Stimulated activated CD8-positive, alpha-beta memory T cell treated with anti-CD3 and anti-CD28 coated beads, Interleukin-12 subunit alpha, Interleukin-12 subunit beta, amount 100 ng/mL, for 4 hours (primary cell): ENCODE results near the gene GCM1.

Experiments used
- DNase-seq: peaks from one replicate; pipeline ENCODE4 v3.0.0-alpha.2; 2020; ENCODE audit warnings: low read depth

GCM1 gene

DNA sequence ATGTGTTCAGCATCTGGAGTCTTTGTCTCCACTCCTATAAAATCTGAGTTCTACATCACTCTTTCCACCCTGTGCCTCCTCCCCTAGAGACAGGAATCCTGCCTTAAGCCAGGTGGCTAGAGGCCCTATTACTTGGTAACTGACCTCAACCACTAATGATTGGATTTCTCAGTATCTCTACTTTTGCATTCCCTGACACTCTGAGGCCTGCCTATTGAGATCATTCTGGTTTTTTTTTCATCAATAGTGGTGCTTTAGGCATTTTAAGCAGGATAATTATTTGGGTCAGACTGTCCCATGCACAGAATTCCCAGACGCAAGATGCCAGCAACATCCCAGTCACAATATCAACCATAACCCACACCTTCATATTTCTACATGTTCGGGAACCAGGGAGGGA, 3.9 kb upstream of the GCM1 start:
- DNase-seq: no peak

DNA sequence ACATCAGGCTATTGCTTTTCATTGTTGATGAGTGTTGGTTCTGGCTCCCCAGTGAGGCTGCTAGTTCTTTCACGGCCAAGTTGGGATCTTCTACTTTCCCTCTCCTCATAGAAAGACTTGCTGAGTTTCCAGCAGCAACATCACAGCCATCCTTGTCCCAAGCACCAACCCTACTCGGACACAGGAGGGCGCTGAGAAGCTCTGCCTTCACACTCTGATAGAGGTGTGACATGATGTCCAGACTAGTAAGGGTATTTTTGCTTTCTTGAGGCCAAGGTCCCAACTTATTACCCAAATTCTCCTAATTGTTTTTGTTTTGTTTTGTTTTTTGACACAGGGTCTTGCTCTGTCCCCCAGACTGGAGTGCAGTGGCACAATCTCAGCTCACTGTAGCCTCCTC, 3.0 kb upstream of the GCM1 start:
- no peak for DNase-seq

DNA sequence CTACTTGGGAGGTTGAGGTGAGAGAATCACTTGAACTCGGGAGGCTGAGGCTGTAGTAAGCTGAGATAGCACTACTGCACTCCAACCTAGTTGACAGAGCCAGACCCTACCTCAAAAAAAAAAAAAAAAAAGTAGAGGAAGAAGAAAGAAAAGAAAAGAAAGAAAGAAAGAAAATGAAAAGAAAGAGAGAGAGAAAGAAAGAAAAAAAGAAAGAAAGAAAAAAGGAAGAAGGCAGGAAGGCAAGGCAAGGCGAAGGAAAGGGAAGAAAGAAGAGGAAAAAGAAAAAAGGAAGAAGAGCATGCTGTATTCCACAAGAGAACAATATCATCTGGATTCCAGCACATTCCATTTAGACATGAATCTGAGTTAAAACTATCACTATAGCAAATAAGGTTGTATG, 3.8 kb downstream of the GCM1 start:
- no peak for DNase-seq

DNA sequence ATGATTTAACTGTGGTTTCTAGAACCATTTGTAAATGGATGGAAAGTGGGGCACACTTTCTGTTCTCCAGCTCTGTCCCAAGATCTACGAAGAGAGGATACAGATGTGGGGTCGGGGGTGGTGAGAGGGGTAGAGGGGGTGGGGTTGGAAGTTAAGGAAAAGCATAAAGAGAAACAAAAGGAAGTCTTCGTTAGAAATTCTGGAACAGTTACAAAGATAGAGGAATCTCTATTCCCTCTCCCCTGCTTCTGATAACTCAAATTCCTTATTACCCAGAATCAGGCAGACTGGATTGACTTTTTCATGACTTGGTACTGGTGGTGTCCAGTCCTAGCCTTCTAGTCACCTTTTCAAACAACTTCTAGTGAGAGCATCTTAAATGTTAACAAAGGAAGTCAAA, 4.9 kb downstream of the GCM1 start:
- DNase-seq: no peak

DNA sequence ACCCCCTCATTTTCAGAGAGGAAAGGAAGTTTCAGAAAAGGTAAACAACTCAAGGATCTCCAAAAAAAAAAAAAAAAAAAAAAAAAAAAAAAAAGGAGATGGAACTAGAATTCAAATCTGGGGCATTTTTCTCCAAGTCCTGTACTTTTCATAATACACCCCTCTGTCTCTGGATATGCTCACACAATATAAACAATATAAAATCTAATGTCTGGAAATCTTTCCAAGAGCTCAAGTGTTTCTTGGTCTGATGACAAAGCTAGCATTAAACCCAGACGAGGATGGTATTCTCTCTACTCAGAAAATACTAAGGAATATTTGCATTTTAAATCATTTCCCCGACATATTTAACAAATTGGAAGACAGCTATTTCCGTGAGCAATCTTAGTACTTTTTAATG, 5.8 kb downstream of the GCM1 start:
- no peak for DNase-seq

DNA sequence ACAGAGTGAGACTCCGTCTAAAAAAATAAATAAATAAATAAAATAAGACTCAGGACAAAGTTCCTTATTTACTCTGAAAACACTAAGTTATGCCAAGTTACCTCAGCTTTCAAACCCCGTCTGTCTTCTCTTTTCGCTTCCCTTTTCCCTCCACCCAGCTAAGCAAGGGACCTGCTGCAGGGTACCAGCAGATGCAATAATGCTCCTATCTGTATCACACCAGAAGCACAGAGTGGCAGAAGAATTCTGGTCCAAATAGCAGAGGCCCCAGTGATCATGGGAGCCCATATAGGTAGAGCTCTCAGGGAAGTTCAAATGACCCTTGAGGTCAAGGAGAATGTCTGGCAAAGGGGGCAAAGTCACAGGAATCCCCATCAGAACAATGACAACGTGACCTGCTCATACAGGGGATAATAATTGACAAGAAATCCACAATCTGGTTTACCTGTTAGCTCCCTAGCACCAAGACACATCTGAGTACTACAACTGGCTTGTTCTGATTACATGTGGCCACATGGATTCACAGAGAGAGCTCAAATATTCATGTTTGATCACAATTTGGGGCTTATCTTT, 8.7 kb downstream of the GCM1 start:
- no peak for DNase-seq

DNA sequence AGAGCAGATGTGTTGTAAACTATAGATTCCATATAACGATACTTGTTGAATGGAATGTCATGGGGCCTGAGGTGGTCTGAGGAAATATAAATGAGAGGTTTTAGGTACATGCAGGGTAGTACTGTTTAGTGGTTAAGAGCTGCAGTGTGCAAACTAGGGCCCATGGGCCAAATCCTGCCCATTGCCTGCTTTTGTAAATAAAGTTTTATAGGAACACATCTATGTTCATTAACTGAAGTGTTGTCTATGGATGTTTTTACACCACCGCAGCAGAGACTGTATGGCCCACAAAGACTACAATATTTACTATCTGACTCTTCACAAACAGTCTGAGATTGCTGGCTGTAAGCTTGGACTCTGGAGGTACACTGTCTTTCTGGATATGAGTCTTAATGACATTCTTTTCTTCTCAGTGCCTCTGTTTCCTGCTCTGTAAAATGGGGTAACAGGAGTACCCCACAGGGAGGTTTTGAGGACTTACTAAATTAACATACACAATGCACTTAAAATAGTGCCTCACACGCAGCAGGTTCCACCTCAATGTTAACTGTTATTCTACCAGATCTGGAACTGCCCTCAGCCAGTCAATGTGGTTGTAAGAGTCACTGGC, 12.5 kb downstream of the GCM1 start:
- no peak for DNase-seq

DNA sequence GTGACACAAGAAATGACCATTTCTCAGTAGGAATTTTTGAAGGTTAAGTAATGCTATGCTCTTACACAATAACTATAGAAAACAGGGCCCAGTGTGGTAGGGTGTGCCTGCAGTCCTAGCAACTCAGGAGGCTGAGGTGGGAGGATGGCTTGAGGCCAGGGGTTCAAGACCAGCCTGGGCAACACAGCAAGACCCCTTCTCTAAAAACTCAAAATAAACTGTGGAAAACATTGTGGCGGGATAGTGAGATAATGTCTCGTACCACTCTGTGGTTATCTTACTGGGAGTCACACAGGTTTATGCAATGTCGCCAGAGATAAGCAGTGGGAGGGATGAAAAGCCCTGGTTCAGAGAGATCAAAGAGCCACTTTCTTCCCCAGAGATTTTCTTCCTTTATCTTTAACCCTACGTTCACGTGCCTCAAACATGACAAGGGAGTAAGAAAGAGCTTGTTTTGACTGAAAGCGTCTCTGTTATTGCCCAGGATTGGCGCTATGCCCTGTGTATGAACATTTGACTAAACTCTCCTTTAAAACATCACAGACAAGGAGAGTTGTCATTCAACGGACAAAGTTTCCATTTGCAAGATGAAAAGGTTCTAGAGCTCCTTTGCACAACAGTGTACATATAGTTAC, 13.9 kb downstream of the GCM1 start:
- DNase-seq: no peak

DNA sequence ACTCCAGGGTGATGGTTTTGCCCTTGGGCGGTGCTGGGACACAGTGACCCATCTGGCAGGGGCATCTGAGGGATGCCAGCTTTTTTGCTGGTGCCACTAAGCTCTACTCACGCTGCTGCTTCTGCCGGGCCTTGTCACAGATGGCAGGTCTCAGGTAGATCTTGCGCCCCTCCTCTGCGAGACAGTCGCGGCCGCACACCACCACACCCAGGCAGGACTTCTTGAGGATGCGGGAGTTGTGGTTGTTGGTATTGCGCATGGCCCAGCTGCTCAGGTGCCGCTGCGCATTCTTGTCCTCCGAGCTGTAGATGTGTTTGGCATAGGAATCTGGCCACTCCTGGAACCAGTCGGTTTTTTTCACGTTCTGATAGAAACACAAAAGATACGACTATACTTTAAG, 14.7 kb downstream of the GCM1 start:
- DNase-seq: no peak

DNA sequence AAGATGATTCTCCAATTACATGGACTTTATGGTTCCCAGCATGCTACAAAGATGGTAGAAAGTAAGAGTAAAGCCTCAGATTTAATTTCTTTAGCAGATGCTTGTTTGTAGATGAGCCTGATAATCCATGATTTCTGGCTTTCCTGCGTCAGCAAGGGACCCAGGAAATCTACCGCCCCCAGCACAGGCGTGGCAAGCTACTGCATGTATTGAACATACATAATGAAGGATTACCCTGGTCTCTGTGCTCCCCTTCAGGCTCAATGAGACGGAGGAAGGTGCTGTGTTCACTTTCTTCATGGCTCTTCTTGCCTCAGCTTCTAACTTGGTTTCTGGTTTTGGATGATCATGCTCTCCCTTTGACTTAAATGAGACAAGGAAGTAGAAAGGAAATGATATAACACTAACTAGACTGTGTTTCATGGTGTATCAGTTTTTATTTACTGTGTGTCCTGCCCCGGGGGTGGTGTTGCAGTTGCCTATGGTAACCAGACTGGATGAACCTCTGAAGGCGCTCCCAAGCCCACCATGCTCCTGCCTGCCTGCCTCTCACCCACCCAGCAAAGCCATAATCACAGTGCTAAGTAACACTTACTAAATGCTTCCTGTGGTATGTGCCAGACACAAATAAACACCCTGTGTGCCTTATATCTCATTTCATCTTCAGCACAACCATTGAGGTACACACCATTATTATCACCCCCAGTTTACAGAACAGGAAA, 17.9 kb downstream of the GCM1 start:
- no peak for DNase-seq

DNA sequence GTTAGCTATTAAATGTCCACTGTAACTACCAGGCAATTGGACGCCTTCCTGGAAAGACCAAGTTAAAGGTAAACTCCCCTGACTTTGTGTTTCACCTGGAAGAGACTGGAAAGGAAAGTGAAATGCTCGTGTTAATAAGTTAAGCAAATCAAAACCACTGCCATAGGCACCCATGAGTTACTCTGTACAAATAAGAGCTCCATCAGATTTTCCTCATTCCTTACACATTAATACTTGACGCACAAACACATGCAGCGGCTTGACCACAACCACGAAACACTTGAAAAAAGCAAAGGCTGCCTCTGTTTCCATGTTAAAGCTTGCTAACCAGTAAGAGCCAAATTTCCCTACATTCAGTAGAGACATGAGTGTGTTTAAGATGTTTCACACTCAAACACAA, 19.8 kb downstream of the GCM1 start:
- no peak for DNase-seq

DNA sequence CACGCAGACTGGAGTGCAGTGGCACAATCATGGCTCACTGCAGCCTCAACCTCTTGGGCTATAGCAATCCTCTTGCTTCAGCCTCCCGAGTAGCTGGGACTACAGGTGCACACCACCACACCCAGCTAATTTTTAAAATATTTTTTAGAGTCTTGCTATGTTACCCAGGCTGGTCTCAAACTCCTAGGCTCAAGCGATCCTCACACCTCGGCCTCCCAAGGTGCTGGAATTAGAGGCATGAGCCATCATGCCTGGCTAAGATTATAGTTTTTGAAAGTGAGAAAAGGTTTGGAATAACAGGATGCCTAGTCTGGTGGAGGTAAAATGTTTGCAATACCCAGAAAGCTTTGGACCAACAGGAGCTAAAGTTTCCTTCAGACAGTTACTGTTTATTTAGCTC, 23.4 kb downstream of the GCM1 start:
- no peak for DNase-seq

DNA sequence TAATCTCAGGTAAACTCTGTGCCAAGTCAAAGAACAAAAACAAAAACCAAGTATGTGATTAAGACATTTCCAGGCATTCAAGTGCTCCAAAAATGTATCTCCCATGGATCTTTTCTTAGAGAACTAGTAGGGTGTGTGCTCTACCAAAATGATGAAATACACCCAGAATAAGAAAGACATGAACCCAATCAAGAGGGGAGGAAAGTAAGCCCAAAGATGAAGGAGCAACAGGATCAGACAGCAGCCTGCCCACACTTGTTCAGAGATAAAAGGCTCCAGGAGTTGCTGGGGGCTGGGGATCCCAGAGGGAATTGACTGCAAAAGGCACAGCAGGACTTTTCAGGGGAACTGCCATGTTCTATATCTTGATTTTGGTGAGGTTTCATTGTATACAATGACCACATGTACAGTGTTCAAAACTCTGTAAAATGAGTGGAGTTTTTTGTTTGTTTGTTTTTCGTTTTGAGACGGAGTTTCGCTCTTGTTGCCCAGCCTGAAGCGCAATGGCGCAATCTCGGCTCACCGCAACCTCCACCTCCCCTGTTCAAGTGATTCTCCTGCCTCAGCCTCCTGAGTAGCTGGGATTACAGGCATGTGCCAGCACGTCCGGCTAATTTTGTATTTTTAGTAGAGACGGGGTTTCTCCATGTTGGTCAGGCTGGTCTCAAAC, 24.4 kb downstream of the GCM1 start:
- DNase-seq: no peak

DNA sequence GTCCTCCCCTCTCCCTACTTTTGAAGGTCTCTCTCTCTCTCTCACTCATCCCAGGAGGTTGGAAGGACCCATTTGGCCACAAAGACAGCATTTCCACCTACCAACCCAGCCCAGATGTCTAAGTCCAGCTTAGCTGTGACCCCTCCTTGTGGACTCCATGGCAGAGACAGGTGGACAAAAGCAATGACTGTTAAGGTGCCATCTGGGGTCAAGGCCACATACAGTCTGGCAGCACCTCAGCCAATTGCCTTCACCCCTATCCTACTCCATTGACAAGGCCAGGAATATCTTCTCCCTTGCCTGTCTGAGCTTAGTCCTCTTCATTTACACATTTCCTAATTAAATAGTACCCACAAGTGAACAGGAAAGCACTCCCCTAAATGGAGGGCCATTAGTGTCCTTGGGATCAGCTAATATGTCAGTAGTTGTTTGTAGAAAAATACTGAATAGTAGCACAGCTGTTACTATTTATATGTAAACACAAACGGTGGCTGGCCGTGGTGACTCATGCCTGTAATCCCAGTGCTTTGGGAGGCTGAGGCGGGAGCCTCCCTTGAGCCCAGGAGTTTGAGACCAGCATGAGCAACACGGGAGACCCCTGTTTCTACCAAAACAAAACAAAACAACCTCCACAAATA, 28.8 kb downstream of the GCM1 start:
- no peak for DNase-seq

DNA sequence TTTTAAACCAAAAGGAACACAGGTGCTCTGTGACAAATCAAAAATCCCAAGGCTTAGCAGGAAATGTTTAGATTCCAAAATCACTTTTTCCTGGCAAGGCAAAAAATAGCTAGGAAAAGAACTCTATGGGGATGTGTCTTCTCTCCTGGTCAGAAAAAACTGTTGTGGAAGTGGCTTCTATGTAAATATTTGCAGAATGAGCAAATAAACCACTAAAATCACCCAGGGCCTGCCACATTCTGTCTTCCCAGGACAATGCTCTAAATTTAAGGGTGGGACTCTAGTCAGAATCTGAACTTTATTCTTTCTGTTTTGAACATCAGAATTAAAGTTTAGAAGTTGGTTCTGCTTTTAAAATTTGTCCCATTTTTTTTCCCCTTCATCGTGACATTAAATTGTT, 29.3 kb downstream of the GCM1 start:
- no peak for DNase-seq

DNA sequence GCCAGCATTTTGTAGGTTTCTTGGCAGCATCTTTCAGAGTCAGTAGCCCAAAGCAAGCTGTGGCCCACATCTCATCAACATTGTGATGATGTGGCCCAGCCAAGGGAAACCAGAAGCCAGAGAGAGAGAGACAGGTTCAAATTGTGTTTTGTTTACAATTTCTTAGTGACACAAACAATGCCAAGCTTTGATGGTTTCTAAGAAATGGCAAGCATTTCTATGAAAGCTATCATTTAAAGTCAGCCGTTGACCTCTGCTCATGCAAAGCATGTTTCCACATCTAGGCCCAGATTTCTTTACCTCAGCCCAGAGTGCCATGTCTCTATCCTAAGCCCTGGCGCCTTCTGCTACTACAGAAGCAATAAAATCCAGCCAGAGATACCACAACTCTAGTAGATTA, 32.9 kb downstream of the GCM1 start:
- no peak for DNase-seq

DNA sequence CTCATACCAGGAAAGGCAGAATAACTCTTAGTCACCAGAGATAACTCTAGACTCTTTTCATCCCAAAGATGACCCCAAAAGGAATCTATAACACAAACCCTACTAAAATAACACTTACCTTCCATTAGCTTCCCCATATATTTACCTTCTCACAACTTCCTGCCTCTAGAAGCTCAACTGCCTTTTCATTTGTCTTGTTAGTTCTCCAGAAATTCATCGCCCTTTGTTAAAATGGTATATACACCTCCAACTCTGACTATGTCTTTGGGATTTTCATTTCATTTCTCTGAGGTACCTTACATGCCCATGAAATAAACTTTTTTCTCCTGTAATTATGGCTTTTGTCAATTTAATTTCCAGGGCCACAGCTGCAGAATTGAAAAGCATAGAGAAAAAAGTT, 33.5 kb downstream of the GCM1 start:
- DNase-seq: no peak

DNA sequence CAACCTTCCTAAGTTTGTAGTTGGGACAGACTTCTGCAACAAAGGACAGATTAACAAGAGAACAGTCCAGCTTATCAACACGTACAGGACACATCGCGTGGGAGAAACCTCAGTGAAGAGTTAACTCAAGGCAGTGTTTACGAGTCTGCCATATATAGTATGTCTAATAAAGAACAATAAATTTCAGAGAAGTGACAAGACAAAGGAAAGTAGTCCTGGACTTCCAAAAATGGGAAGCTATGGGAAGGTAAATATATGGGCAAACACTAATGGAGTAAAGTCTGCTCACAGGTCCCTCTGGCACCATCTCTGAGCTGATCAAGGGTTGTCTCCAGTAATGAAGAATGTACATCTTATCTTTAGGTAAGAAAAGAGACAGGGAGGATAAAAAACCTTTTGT, 34.9 kb downstream of the GCM1 start:
- no peak for DNase-seq

DNA sequence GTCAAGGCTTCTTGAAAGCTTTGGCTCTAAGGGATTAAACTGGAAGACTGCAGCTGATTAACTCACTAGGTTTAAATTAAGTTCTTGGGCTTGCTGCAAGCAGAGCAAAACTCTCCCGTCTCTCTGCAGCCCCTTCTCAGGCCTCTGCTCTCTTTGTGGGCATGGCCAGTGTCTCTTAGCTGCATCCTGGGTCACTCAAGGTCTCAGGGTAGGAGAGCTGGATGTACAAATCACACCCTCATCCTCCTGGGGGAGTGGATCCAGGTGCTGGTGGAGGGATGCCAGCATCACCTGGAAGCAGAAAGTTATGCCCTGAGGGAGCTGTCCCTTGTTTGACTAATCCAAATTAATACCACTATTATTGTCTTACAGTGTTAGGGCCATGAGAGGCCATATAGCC, 35.8 kb downstream of the GCM1 start:
- no peak for DNase-seq

DNA sequence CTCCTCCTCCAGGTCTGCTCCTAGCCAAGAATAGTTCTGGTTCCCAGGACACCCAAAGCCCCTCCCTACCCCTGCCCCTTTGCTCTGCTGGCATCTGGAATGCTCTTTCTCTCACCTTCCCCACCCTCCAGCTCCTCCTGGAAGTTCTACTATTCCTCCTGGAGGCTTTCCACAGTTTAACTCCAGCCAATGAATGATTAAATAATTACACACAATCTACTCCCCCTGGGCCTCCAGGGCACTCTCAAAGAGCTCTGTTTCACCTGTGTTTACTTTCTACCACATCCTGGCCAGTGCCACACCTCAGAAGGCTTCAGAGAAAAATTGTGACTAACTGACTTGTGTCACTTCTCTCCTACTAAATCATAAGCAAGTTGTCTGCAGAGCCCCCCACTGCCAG, 36.2 kb downstream of the GCM1 start:
- DNase-seq: no peak

DNA sequence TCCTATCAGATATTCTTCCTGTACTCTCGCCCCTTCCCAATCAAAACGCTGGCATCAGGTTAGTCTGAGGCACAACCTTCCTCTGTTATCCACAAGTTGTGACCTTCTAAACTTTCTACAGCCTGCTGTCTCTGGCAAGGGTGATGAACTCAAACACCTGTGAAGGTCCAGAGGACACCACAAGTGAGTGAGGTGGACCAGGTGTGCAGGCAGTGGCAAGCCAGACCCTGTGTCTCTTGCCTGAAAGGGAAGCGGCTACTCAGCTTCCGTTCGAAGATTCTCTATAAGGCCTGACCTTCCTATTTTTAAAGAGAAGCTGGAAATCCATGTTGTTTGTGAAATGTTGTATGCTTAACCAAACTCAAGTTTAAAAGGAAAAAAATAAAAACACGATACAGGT, 36.8 kb downstream of the GCM1 start:
- DNase-seq: no peak

DNA sequence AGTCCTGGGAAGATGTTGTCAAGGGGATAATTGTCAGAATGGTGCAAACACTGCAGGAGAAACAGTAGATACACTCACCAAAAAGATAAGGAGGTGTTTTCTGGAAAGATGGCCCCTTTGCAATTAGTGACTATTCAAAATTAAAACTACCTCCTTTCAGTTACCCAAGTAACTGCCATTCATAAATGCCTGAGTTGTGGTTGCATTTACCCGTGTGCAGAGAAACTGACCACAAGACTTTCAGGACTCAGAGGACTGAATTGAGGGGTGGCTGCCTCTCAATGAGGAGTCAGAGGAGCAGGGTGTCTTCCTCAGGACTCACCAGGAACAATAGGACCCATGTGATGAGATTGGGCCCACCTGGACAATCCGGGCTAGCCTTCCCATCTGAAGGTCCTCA, 39.0 kb downstream of the GCM1 start:
- no peak for DNase-seq
